Fibroblast of villous mesenchyme (primary cell): ENCODE measurements around the gene GJB2. TPM values are rescaled to one million over a fixed set of nuclear protein-coding genes. Genes with fewer than 3 reads are reported as not detected.

Source experiments
- DNase-seq: peaks from one replicate; pipeline ENCODE4 v3.0.0-alpha.2; 2010; ENCODE audit warnings: low read depth
- H3K4me3 ChIP-seq: 2 replicates; pipeline ENCODE4 v1.5.1; 2011; ENCODE audit warnings: low read depth, mild to moderate bottlenecking, low read length
- total RNA-seq: library from RNA; depleted of rRNA; stranded (reverse); fragments of >200 nt; gene quantifications from 2 replicates; pipeline ENCODE4 v1.2.3, GENCODE V29; 2012
- TF ChIP-seq, protein P1 (sequence below): IDR thresholded peaks from 2 replicates; pipeline ENCODE4 v1.5.1; 2012; ENCODE audit warnings: low read depth, mild to moderate bottlenecking, low read length; ENCODE audit not compliant: insufficient read depth

The GJB2 gene
- total RNA-seq, 1 donor, result not detected

DNA sequence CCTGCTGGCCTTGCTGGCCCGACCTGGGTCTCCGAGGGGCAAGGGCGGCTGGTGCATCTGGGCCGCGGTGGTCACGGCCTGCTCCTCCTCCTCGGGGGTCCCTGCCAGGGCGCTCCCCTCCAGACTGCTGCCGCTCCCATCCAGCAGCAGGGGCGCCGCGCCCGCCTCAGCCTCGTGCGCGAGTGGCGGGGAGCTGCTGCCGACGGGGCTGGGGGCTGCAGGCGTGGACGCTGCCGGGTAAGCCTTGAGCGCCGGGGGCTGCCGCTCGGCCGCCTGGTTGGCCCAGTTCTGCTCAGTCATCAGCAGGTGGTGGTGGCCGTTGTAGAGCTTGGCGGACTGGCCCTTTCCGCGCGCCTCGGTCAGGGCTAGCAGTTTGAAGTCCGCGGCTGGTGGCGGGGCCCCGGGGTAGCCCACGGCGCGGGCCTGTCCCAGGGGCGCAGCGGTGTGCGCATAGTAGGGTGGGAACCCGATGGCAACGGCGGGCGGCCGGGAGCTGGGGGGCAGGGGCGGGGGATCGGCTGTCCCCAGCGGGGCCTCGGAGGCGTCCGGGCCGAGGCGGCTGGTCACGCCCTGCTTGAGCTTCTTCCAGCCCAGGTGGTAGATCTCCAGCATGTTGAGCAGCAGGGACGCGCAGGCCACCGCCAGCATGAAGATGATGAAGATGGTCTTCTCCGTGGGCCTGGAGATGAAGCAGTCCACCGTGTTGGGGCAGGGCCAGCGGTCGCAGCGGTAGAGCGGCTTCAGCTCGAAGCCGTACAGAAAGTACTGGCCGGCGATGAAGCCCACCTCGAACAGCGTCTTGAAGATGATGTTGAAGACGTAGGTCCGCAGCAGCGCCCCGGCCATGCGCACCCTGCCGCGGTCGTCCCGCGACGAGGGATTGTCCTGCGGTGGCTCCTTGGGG is 50.5 kb downstream of the GJB2 start:
- TF ChIP-seq, protein P1, sequence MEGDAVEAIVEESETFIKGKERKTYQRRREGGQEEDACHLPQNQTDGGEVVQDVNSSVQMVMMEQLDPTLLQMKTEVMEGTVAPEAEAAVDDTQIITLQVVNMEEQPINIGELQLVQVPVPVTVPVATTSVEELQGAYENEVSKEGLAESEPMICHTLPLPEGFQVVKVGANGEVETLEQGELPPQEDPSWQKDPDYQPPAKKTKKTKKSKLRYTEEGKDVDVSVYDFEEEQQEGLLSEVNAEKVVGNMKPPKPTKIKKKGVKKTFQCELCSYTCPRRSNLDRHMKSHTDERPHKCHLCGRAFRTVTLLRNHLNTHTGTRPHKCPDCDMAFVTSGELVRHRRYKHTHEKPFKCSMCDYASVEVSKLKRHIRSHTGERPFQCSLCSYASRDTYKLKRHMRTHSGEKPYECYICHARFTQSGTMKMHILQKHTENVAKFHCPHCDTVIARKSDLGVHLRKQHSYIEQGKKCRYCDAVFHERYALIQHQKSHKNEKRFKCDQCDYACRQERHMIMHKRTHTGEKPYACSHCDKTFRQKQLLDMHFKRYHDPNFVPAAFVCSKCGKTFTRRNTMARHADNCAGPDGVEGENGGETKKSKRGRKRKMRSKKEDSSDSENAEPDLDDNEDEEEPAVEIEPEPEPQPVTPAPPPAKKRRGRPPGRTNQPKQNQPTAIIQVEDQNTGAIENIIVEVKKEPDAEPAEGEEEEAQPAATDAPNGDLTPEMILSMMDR, result no peak
- DNase-seq, result no peak
- no peak overlapping the region for H3K4me3 ChIP-seq

DNA sequence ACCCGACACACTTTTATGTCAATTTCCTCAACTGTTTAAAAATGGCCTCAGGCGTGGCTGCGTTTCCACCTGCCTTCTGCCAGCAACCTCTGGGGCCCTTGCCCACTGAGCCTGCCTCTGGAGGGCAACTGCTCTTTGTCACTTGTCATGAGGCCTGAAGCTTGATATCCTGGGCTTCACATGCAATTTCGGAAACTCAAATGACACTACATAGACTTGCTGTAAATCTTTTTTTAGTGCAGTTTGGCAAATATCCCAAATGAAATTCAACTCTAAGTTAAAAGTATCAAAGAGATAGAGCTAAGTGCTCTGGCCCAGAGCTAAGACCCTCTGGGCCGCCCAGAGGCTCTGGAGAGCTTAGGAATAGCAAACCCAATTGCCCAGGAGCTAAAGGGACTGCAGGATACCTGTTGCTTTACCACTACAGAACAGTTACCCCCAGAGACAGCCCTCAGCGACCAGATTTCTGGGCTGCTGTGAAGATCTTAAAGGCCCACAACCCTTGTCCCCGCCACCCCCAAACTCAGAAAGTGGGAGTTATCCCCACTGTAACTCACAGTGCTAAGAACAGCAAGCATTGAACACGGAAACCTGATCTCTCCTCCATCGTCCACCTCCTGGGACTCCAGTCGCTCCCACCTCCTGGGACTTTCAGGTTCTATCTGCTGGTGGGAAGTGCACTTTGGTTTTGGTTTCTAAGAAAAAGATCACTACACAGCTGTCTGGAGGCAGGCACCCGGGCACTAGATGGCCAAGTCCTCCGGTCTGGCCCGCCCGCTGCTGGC is 51.3 kb downstream of the GJB2 start:
- H3K4me3 ChIP-seq, result no peak overlapping the region
- DNase-seq, result no peak
- TF ChIP-seq, protein P1, result no peak

- H3K4me3 ChIP-seq, result no peak overlapping the region
- TF ChIP-seq, protein P1, result no peak
- no peak for DNase-seq
Measured at GRCh38 chr13:20140487-20140886, 52.3 kb downstream of the GJB2 start.

DNA sequence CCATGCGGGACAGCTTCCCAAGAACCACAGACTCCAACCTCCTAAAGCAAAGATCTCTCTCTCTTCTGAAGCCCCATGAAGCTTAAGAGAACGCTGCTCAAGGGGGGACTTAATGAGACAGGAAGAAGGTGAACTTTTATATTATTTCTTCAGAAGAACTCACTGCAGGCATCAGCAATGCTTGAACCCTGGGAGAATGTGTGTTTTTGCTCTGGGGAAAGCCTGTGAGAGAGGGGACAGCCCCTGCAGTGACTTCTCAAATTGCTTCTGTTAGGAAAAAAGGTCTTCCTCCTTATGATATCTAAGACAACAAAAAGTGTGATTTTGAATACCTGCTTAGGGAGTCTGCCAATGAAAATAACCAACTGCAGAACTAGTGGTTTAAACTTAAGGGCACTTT is 54.9 kb downstream of the GJB2 start:
- H3K4me3 ChIP-seq, result no peak overlapping the region
- DNase-seq, result no peak
- TF ChIP-seq, protein P1, result no peak

Other genes with a start within 250 kb of the GJB2 start
- 54.1 and 69.1 TPM in 2 replicates for gene ZMYM2, start 234.2 kb downstream of the GJB2 start, total RNA-seq
- gene GJA3, start 31.9 kb downstream of the GJB2 start, total RNA-seq, result 0.43 and 0.97 TPM in 2 replicates
- not detected in 2 replicates for gene GJB6, start 39.4 kb upstream of the GJB2 start, total RNA-seq